ENCODE measurements around the gene BAIAP2L1. TPM values are rescaled to one million over a fixed set of nuclear protein-coding genes. Genes with fewer than 3 reads are reported as not detected.
A peak's percentile ranks its signal among the peaks of the same experiment; 100 is the strongest.

BAIAP2L1 gene
- total RNA-seq, 1 donor from 2014 or later: 20.6 TPM

DNA sequence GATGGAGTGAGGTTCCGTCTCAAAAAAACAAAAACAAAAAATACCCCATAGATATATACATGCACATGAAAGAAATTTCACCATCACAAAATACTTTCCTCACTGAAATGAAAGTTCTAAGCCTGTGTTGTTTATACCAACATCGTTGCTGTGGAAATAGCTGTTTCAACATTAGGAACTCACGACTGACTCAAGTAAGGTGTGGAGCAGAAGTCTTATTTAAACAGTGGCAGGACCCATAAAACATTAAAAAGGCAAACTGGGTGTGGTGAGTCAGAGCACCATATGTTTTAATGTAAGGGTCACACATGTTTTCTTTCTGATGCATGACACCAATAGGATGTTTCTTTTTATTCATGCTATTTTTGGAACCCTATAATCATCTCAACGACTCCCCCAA is 48.3 kb downstream of the BAIAP2L1 start:
- Mint-ChIP-seq H3K4me3 (ENCODE audit: unreplicated experiment) (no peak overlapping the region), H3K36me3 (ENCODE audit: low read depth, unreplicated experiment) (peaks cover 11% of the 10 kb centered on the region), H3K27me3 (ENCODE audit: unreplicated experiment) (peaks cover 1% of the 10 kb centered on the region), H3K9me3 (ENCODE audit: unreplicated experiment) (peaks cover 3% of the 10 kb centered on the region), H3K4me1 (ENCODE audit: unreplicated experiment) (peaks cover 8% of the 10 kb centered on the region), H3K27ac (ENCODE audit: unreplicated experiment) (peak overlapping the region; percentile 72)
- DNase-seq (ENCODE audit: low spot score): no peak
- TF ChIP-seq, protein P1, sequence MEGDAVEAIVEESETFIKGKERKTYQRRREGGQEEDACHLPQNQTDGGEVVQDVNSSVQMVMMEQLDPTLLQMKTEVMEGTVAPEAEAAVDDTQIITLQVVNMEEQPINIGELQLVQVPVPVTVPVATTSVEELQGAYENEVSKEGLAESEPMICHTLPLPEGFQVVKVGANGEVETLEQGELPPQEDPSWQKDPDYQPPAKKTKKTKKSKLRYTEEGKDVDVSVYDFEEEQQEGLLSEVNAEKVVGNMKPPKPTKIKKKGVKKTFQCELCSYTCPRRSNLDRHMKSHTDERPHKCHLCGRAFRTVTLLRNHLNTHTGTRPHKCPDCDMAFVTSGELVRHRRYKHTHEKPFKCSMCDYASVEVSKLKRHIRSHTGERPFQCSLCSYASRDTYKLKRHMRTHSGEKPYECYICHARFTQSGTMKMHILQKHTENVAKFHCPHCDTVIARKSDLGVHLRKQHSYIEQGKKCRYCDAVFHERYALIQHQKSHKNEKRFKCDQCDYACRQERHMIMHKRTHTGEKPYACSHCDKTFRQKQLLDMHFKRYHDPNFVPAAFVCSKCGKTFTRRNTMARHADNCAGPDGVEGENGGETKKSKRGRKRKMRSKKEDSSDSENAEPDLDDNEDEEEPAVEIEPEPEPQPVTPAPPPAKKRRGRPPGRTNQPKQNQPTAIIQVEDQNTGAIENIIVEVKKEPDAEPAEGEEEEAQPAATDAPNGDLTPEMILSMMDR (IDR thresholded peaks at IDR 0.05; ENCODE audit: unreplicated experiment): no peak

DNA sequence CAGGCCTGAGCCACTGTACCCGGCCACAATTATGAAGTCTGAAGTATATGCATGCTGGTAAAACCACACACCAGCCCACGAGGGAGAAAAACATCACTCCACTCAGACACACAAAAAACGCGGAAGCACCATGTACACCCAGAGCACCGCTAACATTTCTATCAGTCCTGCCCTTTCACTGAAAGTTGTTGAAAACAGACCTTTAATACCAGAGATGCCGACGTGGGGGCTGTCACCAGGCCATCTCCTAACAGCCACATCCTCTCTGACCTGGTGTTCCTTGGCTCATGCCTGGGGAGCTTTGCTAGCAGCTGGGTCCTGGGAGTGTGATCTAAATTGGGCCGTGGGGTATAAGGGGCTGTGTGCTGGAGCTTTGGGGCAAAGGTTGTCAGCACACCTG is 49.8 kb downstream of the BAIAP2L1 start:
- peaks cover 3% of the 10 kb centered on the region for H3K9me3 Mint-ChIP-seq (ENCODE audit: unreplicated experiment)
- peaks cover 1% of the 10 kb centered on the region for H3K27me3 Mint-ChIP-seq (ENCODE audit: unreplicated experiment)
- TF ChIP-seq, protein P1 (IDR thresholded peaks at IDR 0.05; ENCODE audit: unreplicated experiment): no peak
- DNase-seq (ENCODE audit: low spot score): no peak
- no peak overlapping the region for H3K4me3 Mint-ChIP-seq (ENCODE audit: unreplicated experiment)
- H3K4me1 Mint-ChIP-seq (ENCODE audit: unreplicated experiment): peaks cover 8% of the 10 kb centered on the region
- peaks cover 11% of the 10 kb centered on the region for H3K36me3 Mint-ChIP-seq (ENCODE audit: low read depth, unreplicated experiment)
- H3K27ac Mint-ChIP-seq (ENCODE audit: unreplicated experiment): no peak overlapping the region

DNA sequence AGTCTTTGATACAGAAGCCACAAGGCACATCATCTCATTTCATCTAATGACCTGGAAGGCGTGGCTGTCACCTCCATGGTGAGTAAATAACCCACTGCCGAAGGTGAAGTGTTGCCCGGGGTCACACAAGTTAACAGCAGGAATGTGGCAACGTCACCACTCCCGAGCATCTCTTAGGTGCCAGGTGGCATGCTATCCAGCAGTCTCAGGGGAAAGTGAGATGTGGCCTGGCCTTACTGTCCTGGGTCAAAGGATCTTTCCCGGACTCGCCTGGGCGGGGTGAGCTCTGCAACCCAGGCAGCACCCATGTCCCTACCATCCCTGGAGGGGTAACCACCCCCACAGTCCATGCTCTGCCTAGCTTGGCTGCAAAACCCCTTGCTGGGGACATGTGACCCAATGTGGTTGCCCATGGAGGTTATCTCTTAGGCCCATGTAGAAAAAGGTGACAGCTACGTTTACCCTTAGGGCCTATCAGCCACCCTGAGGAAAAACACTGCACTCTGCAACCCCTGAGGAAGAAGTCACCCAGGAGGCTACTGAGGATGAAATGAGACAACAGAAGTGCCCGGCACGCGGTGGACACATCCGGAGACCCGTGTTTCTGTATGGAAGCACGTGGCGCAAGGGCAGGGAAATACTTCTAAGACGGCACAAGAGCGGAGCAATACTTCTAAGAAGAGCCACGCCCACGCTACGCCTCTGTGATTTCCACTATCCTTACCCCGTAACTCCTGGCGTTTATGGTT is 52.0 kb downstream of the BAIAP2L1 start:
- peaks cover 1% of the 10 kb centered on the region for H3K27me3 Mint-ChIP-seq (ENCODE audit: unreplicated experiment)
- no peaks in the 10 kb centered on the region for H3K4me1 Mint-ChIP-seq (ENCODE audit: unreplicated experiment)
- H3K9me3 Mint-ChIP-seq (ENCODE audit: unreplicated experiment): peaks cover 3% of the 10 kb centered on the region
- H3K27ac Mint-ChIP-seq (ENCODE audit: unreplicated experiment): no peak overlapping the region
- TF ChIP-seq, protein P1 (IDR thresholded peaks at IDR 0.05; ENCODE audit: unreplicated experiment): no peak
- H3K4me3 Mint-ChIP-seq (ENCODE audit: unreplicated experiment): no peak overlapping the region
- DNase-seq (ENCODE audit: low spot score): no peak
- H3K36me3 Mint-ChIP-seq (ENCODE audit: low read depth, unreplicated experiment): peaks cover 11% of the 10 kb centered on the region

DNA sequence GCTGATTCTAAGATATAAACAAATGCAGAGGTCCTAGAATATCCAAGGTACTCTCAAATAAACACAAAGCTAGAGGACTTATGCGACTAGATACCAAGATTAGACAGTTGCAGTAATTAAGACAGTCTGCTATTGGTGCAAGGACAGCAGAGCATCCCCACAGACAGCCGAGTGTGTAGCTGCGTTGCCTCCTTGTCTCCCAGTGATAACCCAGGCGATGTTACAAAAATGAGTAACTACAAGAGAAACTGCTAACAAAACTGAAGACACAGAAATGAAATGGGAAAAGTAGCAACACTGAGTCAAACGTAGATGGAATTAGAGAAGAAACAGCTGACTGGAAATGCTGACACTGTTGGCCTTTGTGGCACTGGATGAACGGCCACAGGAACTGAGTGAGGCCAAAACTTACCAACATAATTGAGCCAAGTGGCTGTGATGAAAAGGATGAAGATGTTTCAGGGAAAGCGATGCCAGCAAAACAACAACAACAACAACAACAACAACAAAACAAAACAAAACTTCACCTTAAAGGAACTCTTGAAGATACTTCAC is 54.3 kb downstream of the BAIAP2L1 start:
- Mint-ChIP-seq H3K9me3 (ENCODE audit: unreplicated experiment) (no peaks in the 10 kb centered on the region), H3K27ac (ENCODE audit: unreplicated experiment) (no peak overlapping the region), H3K36me3 (ENCODE audit: low read depth, unreplicated experiment) (peaks cover 11% of the 10 kb centered on the region), H3K4me1 (ENCODE audit: unreplicated experiment) (no peaks in the 10 kb centered on the region), H3K4me3 (ENCODE audit: unreplicated experiment) (no peak overlapping the region), H3K27me3 (ENCODE audit: unreplicated experiment) (no peaks in the 10 kb centered on the region)
- TF ChIP-seq, protein P1 (IDR thresholded peaks at IDR 0.05; ENCODE audit: unreplicated experiment): no peak
- DNase-seq (ENCODE audit: low spot score): no peak

DNA sequence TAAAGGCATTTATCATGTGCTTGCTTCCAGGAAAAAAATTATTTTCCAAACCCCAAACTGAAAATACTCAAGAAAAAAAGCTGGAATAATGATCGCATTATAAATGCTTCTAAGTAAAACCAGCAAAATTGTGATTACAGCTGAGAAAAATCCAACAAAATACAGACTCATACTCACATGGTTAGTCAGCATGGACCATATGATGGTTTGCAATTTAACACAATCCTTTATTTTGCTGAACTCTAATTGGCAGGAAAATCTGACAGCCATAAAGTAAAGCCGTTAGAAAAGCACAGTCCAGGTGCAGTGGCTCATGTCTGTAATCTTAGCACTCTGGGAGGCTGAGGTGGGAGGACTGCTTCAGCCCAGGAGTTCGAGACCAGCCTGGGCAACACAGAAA is 59.8 kb downstream of the BAIAP2L1 start:
- TF ChIP-seq, protein P1 (IDR thresholded peaks at IDR 0.05; ENCODE audit: unreplicated experiment): no peak
- H3K27ac Mint-ChIP-seq (ENCODE audit: unreplicated experiment): no peak overlapping the region
- H3K4me3 Mint-ChIP-seq (ENCODE audit: unreplicated experiment): no peak overlapping the region
- DNase-seq (ENCODE audit: low spot score): no peak
- no peaks in the 10 kb centered on the region for H3K27me3 Mint-ChIP-seq (ENCODE audit: unreplicated experiment)
- peaks cover 10% of the 10 kb centered on the region for H3K36me3 Mint-ChIP-seq (ENCODE audit: low read depth, unreplicated experiment)
- no peaks in the 10 kb centered on the region for H3K4me1 Mint-ChIP-seq (ENCODE audit: unreplicated experiment)
- H3K9me3 Mint-ChIP-seq (ENCODE audit: unreplicated experiment): no peaks in the 10 kb centered on the region
